Endodermal cell (in vitro differentiated cells): ENCODE data around the gene HGFAC. TPM values are rescaled to one million over a fixed set of nuclear protein-coding genes. Genes with fewer than 3 reads are reported as not detected.

Experiments
- DNase-seq: peaks from one replicate; pipeline ENCODE4 v3.0.0-alpha.2; 2017
- H3K27ac ChIP-seq: 2 replicates; pipeline ENCODE4 v1.5.1; 2013; ENCODE audit warnings: mild to moderate bottlenecking, low read depth, low read length, moderate library complexity
- H3K27me3 ChIP-seq: 2 replicates; pipeline ENCODE4 v1.6.1; 2013; ENCODE audit warnings: mild to moderate bottlenecking, low read length, moderate library complexity; ENCODE audit not compliant: insufficient read depth, control insufficient read depth, poor library complexity, severe bottlenecking
- H3K36me3 ChIP-seq: 2 replicates; pipeline ENCODE4 v1.7.0; 2013; ENCODE audit warnings: mild to moderate bottlenecking, low read length, moderate library complexity; ENCODE audit not compliant: control insufficient read depth, insufficient read depth
- H3K4me1 ChIP-seq: one replicate; pipeline ENCODE4 v1.7.0; 2013; ENCODE audit warnings: low read length; ENCODE audit not compliant: control insufficient read depth, insufficient read depth
- H3K4me3 ChIP-seq: 2 replicates; pipeline ENCODE4 v1.5.1; 2013; ENCODE audit warnings: mild to moderate bottlenecking, low read length, moderate library complexity
- H3K9ac ChIP-seq: 2 replicates; pipeline ENCODE4 v1.6.1; 2013; ENCODE audit warnings: mild to moderate bottlenecking, low read length, moderate library complexity; ENCODE audit not compliant: poor library complexity, severe bottlenecking; ENCODE audit errors: extremely low read depth
- H3K9me3 ChIP-seq: 2 replicates; pipeline ENCODE4 v1.6.1; 2013; ENCODE audit warnings: mild to moderate bottlenecking, low read length, moderate library complexity; ENCODE audit not compliant: control insufficient read depth
- H3K27ac Mint-ChIP-seq: 2 replicates; pipeline ENCODE4 v1.8.0; 2020; ENCODE audit warnings: mixed read lengths
- H3K27me3 Mint-ChIP-seq: 2 replicates; pipeline ENCODE4 v1.8.0; 2021; ENCODE audit warnings: mild to moderate bottlenecking, mixed read lengths; ENCODE audit not compliant: insufficient read depth
- H3K36me3 Mint-ChIP-seq: 2 replicates; pipeline ENCODE4 v1.8.0; 2020; ENCODE audit warnings: low read depth, mixed read lengths
- H3K4me1 Mint-ChIP-seq: 2 replicates; pipeline ENCODE4 v1.8.0; 2020; ENCODE audit warnings: mixed read lengths
- H3K4me3 Mint-ChIP-seq: 2 replicates; pipeline ENCODE4 v1.8.0; 2020; ENCODE audit warnings: mild to moderate bottlenecking, moderate library complexity, mixed read lengths
- H3K9me3 Mint-ChIP-seq: 2 replicates; pipeline ENCODE4 v1.8.0; 2020; ENCODE audit warnings: mild to moderate bottlenecking, mixed read lengths
- WGBS, 2 experiments: methylation state at CpG; one replicate each; pipeline versions ENCODE4 v1.1.5 to v1.1.7; 2013; ENCODE audit warnings: missing lambda C conversion rate in 2 of 2, mixed read lengths in 1 of 2; ENCODE audit not compliant: insufficient coverage in 1 of 2, insufficient read length in 1 of 2; 5-methylcytosine and 5-hydroxymethylcytosine counted together
- total RNA-seq, 2 donors: library from RNA; stranded (reverse); fragmentation: NEBNext Ultra II Directional in 1 of 2; extraction: Animal tissue kit (Norgen Biotek cat#: 25700) in 1 of 2; gene quantifications; 2 replicates in 1 of 2; 3 replicates in 1 of 2; pipeline ENCODE4 v1.2.1, GENCODE V29; 2021
- TF ChIP-seq, protein P1 (sequence below): fragments of 200-600 bp; sonication (generic); conservative IDR thresholded peaks from 2 replicates; pipeline ENCODE4 v1.5.0; 2021; ENCODE audit warnings: antibody characterized with exemption, mild to moderate bottlenecking

Gene HGFAC
- total RNA-seq, 2 donors from 2014 or later: 0.46 TPM; not detected in 1

DNA sequence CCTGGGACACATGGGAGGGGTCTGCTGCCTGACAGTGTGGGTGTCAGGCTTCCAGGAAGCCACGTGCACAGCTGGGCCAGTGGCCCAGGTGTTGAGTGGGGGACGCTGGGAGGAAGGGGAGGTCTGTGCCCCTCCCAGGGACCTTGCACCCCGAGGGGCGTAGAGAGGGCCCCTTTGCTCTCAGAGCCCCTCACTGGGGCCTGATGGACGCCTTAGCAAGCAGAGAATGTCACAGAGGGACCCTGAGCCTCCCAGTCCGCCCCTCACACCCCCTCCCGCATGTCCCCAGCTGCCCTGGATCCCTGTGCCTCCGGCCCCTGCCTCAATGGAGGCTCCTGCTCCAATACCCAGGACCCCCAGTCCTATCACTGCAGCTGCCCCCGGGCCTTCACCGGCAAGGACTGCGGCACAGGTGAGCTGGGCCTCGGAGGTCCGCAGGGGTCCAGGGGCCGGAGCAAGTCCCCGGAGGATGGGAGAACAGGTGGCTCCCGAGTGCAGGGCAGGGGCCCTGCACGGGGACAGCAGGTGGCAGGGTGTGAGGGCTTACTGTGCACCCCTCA, 2.1 kb downstream of the HGFAC start:
- WGBS, 2 experiments: 80 to 82% methylated on average over 10 to 17 of the region's 17 CpGs
- H3K27ac ChIP-seq: no peak overlapping the region

DNA sequence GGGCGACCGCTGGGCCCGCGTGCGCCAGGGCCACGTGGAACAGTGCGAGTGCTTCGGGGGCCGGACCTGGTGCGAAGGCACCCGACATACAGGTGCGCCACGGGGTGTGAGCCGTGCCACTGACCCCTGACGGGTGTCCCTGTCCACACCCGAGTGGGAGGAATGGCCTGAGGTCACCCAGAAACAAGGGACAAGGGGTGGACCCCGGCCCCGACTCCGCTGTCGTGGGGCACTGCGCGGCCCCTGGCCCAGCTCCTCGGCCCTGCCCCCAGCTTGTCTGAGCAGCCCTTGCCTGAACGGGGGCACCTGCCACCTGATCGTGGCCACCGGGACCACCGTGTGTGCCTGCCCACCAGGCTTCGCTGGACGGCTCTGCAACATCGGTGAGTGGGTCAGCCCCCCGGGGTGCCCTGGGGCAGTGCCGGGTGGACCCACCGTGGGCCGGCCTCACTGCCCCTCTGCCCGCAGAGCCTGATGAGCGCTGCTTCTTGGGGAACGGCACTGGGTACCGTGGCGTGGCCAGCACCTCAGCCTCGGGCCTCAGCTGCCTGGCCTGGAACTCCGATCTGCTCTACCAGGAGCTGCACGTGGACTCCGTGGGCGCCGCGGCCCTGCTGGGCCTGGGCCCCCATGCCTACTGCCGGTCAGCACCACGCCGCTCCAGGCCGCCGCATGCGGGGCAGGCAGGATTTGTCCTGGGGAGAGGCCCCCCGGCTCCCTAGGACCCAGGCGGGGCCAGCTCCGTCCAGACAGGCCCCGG, 2.8 kb downstream of the HGFAC start:
- Mint-ChIP-seq H3K9me3 (no peaks in the 10 kb centered on the region), H3K36me3 (no peaks in the 10 kb centered on the region), H3K27ac (no peak overlapping the region), H3K4me1 (no peaks in the 10 kb centered on the region), H3K27me3 (no peaks in the 10 kb centered on the region), H3K4me3 (no peak overlapping the region)
- Histone ChIP-seq H3K4me1 (no peaks in the 10 kb centered on the region), H3K27ac (no peak overlapping the region), H3K36me3 (no peaks in the 10 kb centered on the region), H3K9ac (no peak overlapping the region), H3K27me3 (no peaks in the 10 kb centered on the region), H3K4me3 (no peak overlapping the region), H3K9me3 (no peaks in the 10 kb centered on the region)
- no peak for DNase-seq
- TF ChIP-seq, protein P1, sequence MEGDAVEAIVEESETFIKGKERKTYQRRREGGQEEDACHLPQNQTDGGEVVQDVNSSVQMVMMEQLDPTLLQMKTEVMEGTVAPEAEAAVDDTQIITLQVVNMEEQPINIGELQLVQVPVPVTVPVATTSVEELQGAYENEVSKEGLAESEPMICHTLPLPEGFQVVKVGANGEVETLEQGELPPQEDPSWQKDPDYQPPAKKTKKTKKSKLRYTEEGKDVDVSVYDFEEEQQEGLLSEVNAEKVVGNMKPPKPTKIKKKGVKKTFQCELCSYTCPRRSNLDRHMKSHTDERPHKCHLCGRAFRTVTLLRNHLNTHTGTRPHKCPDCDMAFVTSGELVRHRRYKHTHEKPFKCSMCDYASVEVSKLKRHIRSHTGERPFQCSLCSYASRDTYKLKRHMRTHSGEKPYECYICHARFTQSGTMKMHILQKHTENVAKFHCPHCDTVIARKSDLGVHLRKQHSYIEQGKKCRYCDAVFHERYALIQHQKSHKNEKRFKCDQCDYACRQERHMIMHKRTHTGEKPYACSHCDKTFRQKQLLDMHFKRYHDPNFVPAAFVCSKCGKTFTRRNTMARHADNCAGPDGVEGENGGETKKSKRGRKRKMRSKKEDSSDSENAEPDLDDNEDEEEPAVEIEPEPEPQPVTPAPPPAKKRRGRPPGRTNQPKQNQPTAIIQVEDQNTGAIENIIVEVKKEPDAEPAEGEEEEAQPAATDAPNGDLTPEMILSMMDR: no peak
- 93 to 95% methylated on average over 49 to 56 of the region's 56 CpGs for WGBS, 2 experiments

More for the DNA sequence above, 2.1 kb downstream of the HGFAC start:
- H3K4me1 Mint-ChIP-seq: no peaks in the 10 kb centered on the region
- H3K36me3 Mint-ChIP-seq: no peaks in the 10 kb centered on the region
- H3K4me3 Mint-ChIP-seq: no peak overlapping the region
- H3K9me3 Mint-ChIP-seq: no peaks in the 10 kb centered on the region
- Histone ChIP-seq H3K9me3 (no peaks in the 10 kb centered on the region), H3K36me3 (no peaks in the 10 kb centered on the region), H3K27me3 (no peaks in the 10 kb centered on the region), H3K4me1 (no peaks in the 10 kb centered on the region), H3K4me3 (no peak overlapping the region), H3K9ac (no peak overlapping the region)
- H3K27ac Mint-ChIP-seq: no peak overlapping the region
- no peaks in the 10 kb centered on the region for H3K27me3 Mint-ChIP-seq
- TF ChIP-seq, protein P1: no peak
- DNase-seq: no peak

- H3K4me3 ChIP-seq: no peak overlapping the region
- TF ChIP-seq, protein P1: no peak
- no peak for DNase-seq
- no peak overlapping the region for H3K9ac ChIP-seq
- Mint-ChIP-seq H3K4me1 (no peaks in the 10 kb centered on the region), H3K27me3 (no peaks in the 10 kb centered on the region), H3K4me3 (no peak overlapping the region), H3K9me3 (no peaks in the 10 kb centered on the region), H3K36me3 (no peaks in the 10 kb centered on the region), H3K27ac (no peak overlapping the region)
- H3K4me1 ChIP-seq: no peaks in the 10 kb centered on the region
- H3K36me3 ChIP-seq: no peaks in the 10 kb centered on the region
- no peaks in the 10 kb centered on the region for H3K27me3 ChIP-seq
- no peak overlapping the region for H3K27ac ChIP-seq
- H3K9me3 ChIP-seq: no peaks in the 10 kb centered on the region
- WGBS, 2 experiments: 90 to 92% methylated on average over 13 to 34 of the region's 34 CpGs
Observed at GRCh38 chr4:3445111-3445820, 3.5 kb downstream of the HGFAC start.
